ENCODE data around the gene TET3.

TET3 gene

GRCh38 chr2:74004212-74005182, 19.8 kb downstream of the TET3 start:
- DNase-seq (ENCODE audit: low read depth in 1 of 2, low spot score in 1 of 2) = no peak

GRCh38 chr2:74005786-74006185, 21.1 kb downstream of the TET3 start:
- no peak for DNase-seq (ENCODE audit: low read depth in 1 of 2, low spot score in 1 of 2)

- no peak for DNase-seq (ENCODE audit: low read depth in 1 of 2, low spot score in 1 of 2)
These were observed 21.7 kb downstream of the TET3 start for GRCh38 chr2:74006459-74006858.

- no peak for DNase-seq (ENCODE audit: low read depth in 1 of 2, low spot score in 1 of 2)
These were observed 22.4 kb downstream of the TET3 start for GRCh38 chr2:74007121-74007520.

GRCh38 chr2:74007711-74008110, 23.0 kb downstream of the TET3 start:
- DNase-seq (ENCODE audit: low read depth in 1 of 2, low spot score in 1 of 2) = no peak

GRCh38 chr2:74008761-74009395, 24.2 kb downstream of the TET3 start:
- no peak for DNase-seq (ENCODE audit: low read depth in 1 of 2, low spot score in 1 of 2)

GRCh38 chr2:74009577-74009976, 24.9 kb downstream of the TET3 start:
- DNase-seq (ENCODE audit: low read depth in 1 of 2, low spot score in 1 of 2) = no peak

GRCh38 chr2:74010087-74010541, 25.4 kb downstream of the TET3 start:
- DNase-seq (ENCODE audit: low read depth in 1 of 2, low spot score in 1 of 2) = no peak

GRCh38 chr2:74011246-74011645, 26.5 kb downstream of the TET3 start:
- no peak for DNase-seq (ENCODE audit: low read depth in 1 of 2, low spot score in 1 of 2)

GRCh38 chr2:74014813-74015212, 30.1 kb downstream of the TET3 start:
- DNase-seq (ENCODE audit: low read depth in 1 of 2, low spot score in 1 of 2) = no peak

- no peak for DNase-seq (ENCODE audit: low read depth in 1 of 2, low spot score in 1 of 2)
These were observed 32.5 kb downstream of the TET3 start for GRCh38 chr2:74017223-74017622.

- no peak for DNase-seq (ENCODE audit: low read depth in 1 of 2, low spot score in 1 of 2)
These were observed 34.8 kb downstream of the TET3 start for GRCh38 chr2:74019516-74019915.

GRCh38 chr2:74020702-74021406, 36.1 kb downstream of the TET3 start:
- DNase-seq (ENCODE audit: low read depth in 1 of 2, low spot score in 1 of 2) = no peak

- DNase-seq (ENCODE audit: low read depth in 1 of 2, low spot score in 1 of 2) = no peak
These were observed 36.7 kb downstream of the TET3 start for GRCh38 chr2:74021407-74021755.

GRCh38 chr2:74024216-74024615, 39.5 kb downstream of the TET3 start:
- no peak for DNase-seq (ENCODE audit: low read depth in 1 of 2, low spot score in 1 of 2)

GRCh38 chr2:74025971-74026612, 41.4 kb downstream of the TET3 start:
- no peak for DNase-seq (ENCODE audit: low read depth in 1 of 2, low spot score in 1 of 2)

GRCh38 chr2:74026687-74027241, 42.1 kb downstream of the TET3 start:
- no peak for DNase-seq (ENCODE audit: low read depth in 1 of 2, low spot score in 1 of 2)

GRCh38 chr2:74027496-74027895, 42.8 kb downstream of the TET3 start:
- DNase-seq (ENCODE audit: low read depth in 1 of 2, low spot score in 1 of 2) = no peak

- DNase-seq (ENCODE audit: low read depth in 1 of 2, low spot score in 1 of 2) = no peak
These were observed 43.6 kb downstream of the TET3 start for GRCh38 chr2:74028290-74028689.

GRCh38 chr2:74028741-74029140, 44.0 kb downstream of the TET3 start:
- no peak for DNase-seq (ENCODE audit: low read depth in 1 of 2, low spot score in 1 of 2)
